Kidney epithelial cell (primary cell): Measurements from ENCODE around the gene PRPS1. TPM values are rescaled to one million over a fixed set of nuclear protein-coding genes. Genes with fewer than 3 reads are reported as not detected.

Experiments used
- DNase-seq: peaks from one replicate; pipeline ENCODE4 v3.0.0-alpha.2; 2010; ENCODE audit warnings: low read depth
- H3K27me3 ChIP-seq: 2 replicates; pipeline ENCODE4 v1.6.0; 2011; ENCODE audit warnings: low read length; ENCODE audit not compliant: control insufficient read depth, insufficient read depth
- H3K36me3 ChIP-seq: 2 replicates; pipeline ENCODE4 v1.5.1; 2011; ENCODE audit warnings: low read length; ENCODE audit not compliant: control insufficient read depth, insufficient read depth
- H3K4me3 ChIP-seq: 2 replicates; pipeline ENCODE4 v1.5.1; 2011; ENCODE audit warnings: low read depth, mild to moderate bottlenecking, control low read depth, low read length
- total RNA-seq: library from RNA; depleted of rRNA; stranded (reverse); fragments of >200 nt; gene quantifications from 2 replicates; pipeline ENCODE4 v1.2.3, GENCODE V29; 2015
- TF ChIP-seq, protein P1 (sequence below): IDR thresholded peaks from 2 replicates; pipeline ENCODE4 v1.5.1; 2011; ENCODE audit warnings: mild to moderate bottlenecking, moderate library complexity, low read length, control low read depth, inconsistent platforms; ENCODE audit not compliant: insufficient read depth, poor library complexity, severe bottlenecking

Gene PRPS1
- total RNA-seq, 1 donor from 2014 or later: 22.4 TPM

DNA sequence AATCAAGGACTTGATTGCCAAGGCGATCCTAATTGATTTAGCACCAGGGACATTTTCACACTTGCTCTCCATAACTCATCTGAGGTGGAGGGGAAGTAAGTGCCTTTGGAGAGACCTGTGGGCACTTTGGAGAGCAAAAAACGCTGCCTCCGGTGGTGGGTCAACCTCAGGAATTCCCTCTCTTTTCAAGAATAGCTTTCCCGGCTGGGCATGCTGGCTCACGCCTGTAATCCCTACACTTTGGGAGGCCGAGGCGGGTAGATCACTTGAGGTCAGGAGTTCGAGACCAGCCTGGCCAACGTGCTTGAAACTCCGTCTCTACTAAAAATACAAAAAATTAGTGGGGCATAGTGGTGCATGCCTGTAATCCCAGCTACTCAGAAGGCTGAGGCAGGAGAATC lies 49.2 kb downstream of the PRPS1 start:
- TF ChIP-seq, protein P1, sequence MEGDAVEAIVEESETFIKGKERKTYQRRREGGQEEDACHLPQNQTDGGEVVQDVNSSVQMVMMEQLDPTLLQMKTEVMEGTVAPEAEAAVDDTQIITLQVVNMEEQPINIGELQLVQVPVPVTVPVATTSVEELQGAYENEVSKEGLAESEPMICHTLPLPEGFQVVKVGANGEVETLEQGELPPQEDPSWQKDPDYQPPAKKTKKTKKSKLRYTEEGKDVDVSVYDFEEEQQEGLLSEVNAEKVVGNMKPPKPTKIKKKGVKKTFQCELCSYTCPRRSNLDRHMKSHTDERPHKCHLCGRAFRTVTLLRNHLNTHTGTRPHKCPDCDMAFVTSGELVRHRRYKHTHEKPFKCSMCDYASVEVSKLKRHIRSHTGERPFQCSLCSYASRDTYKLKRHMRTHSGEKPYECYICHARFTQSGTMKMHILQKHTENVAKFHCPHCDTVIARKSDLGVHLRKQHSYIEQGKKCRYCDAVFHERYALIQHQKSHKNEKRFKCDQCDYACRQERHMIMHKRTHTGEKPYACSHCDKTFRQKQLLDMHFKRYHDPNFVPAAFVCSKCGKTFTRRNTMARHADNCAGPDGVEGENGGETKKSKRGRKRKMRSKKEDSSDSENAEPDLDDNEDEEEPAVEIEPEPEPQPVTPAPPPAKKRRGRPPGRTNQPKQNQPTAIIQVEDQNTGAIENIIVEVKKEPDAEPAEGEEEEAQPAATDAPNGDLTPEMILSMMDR: no peak
- DNase-seq: no peak
- Histone ChIP-seq H3K27me3 (no peaks in the 10 kb centered on the region), H3K36me3 (no peaks in the 10 kb centered on the region), H3K4me3 (no peak overlapping the region)

DNA sequence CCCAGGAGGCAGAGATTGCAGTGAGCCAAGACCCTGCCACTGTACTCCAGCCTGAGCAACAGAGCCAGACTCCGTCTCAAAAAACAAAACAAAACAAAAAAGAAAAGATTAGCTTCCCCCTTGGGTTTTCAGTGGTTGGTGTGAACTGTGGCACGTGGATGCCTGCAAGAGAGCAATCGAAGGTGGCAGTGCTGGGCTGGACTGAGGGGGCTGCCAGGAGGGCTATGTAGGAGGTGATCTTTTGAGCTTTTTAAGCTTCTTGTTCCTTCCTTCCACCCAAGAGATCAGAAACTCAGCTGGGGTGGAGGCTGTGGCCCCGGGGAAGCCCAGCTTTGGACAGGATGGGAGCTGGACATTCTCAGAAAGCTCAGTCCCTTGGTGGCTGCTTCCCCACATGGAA lies 49.6 kb downstream of the PRPS1 start:
- no peaks in the 10 kb centered on the region for H3K36me3 ChIP-seq
- TF ChIP-seq, protein P1: no peak
- H3K27me3 ChIP-seq: no peaks in the 10 kb centered on the region
- no peak overlapping the region for H3K4me3 ChIP-seq
- DNase-seq: no peak

DNA sequence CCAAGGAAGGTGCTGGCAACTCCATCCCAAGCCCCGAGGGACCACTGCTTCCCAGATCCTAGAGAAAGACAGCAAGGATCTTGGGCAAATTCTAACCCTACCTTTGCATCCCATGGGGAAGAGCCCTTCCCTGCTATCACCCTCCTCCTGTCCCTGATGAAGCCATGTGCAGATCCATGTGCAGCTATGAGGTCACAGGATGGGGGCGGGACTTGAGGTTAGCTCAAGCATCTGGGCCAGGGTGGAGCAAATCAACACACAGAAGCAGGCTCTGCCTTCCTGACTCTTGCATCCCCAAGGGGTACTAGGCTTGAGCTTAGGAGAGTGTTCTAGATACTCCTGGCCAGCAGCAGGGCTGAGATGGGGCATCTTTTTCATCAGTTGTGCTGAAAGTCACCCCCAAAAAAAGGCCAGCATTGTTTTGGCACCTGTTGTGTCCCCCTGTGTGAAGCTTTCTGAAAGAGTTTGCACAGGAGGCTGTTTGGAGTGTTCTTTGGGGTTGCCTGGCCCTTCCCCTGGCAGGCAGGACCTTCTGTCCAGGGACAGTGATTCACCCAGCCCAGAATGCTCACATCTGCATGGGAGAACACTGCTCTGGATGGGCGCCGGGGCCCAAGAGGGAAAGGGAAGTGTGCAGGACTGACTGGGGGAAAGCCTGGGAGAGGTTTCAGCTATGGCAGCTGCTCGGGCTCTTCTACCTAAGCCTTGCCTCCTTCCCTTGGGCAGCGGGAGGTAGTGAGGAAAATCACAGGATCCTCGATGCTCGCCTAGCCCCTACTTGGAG lies 50.8 kb downstream of the PRPS1 start:
- H3K27me3 ChIP-seq: no peaks in the 10 kb centered on the region
- no peaks in the 10 kb centered on the region for H3K36me3 ChIP-seq
- H3K4me3 ChIP-seq: no peak overlapping the region
- DNase-seq: no peak
- TF ChIP-seq, protein P1: no peak

DNA sequence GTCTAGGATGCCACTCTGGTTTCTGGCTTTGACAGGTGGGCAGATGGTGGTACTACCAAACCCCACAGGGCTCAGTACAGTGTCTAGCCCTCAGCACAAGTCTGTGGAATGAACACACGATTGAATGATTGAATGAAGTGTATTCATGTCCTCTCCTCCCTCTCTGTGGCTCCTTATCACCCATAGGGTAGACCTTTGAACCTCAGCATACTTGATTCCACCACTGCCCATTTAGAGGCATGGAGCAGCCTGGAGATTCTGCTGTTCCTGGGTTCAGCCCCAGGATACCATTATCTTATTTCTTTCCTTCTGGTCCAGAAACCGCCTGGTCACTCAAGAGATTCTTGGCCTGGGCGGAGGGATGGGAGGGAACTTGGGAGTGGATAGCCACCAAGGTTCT lies 53.9 kb downstream of the PRPS1 start:
- no peaks in the 10 kb centered on the region for H3K36me3 ChIP-seq
- no peaks in the 10 kb centered on the region for H3K27me3 ChIP-seq
- TF ChIP-seq, protein P1: no peak
- no peak for DNase-seq
- no peak overlapping the region for H3K4me3 ChIP-seq

DNA sequence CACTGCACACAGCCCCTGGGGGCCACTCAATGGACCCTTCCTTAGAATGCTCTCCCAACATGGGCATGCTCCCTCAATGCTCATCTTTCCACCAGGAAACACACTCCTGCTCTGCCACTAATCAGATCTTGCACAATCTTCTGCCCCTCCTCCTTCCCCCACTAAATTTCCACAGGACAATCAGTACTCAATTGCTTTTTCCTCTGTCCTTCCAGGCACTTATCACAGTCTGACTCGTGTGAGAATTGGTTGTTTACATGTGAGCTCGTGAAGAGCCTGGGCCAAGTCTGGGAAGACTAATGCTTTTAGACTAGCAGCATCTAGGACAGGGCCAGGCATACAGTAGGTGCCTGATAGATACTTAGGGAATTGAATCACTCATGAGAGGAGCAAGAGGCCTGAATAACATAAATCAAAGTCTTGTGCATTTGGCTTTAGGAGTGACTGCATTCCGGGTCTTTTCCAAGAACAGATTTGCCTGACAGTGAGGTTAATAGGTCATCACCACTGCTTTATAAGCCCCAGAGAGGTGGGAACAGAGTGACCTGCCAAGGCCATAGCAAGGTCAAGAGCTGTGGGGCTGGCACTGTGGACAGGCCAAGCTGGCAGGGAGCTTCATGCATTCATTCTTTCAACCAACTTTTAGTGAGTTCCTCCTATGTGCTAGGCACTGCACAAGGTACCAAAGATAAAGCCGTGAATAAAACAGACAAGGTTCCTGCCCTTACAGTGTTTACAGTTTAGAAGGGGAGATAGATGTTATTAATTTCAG lies 55.0 kb downstream of the PRPS1 start:
- TF ChIP-seq, protein P1: no peak
- DNase-seq: no peak
- H3K4me3 ChIP-seq: no peak overlapping the region
- H3K27me3 ChIP-seq: no peaks in the 10 kb centered on the region
- H3K36me3 ChIP-seq: no peaks in the 10 kb centered on the region
